Heart left ventricle (tissue), 16 donors: ENCODE measurements around the gene HLA-DOA. TPM values are rescaled to one million over a fixed set of nuclear protein-coding genes. Genes with fewer than 3 reads are reported as not detected.

Source experiments
- ATAC-seq, 4 donors: fragments of 200-7000 bp; cut with Tn5 transposase; one replicate each; pipeline ENCODE4 v1.9.1; 2020 to 2022; ENCODE audit warnings: moderate library complexity in 4 of 4, mild to moderate bottlenecking in 3 of 4, moderate number of reproducible peaks in 1 of 4
- DNase-seq, 5 donors: peaks; one replicate each; pipeline ENCODE4 v3.0.0-alpha.2; 2020
- H3K27ac ChIP-seq, 12 donors: fragments of 200-600 bp; sonication (generic) in 4 of 12; one replicate each; pipeline versions ENCODE4 v1.5.0 to v1.8.0; 2016 to 2022; ENCODE audit warnings: mild to moderate bottlenecking in 2 of 12
- H3K27me3 ChIP-seq, 9 donors: fragments of 200-600 bp; sonication (generic) in 2 of 9; one replicate each; pipeline versions ENCODE4 v1.5.1 to v1.8.0; 2016 to 2022; ENCODE audit warnings: mild to moderate bottlenecking in 3 of 9
- H3K36me3 ChIP-seq, 9 donors: fragments of 200-600 bp; sonication (generic) in 2 of 9; one replicate each; pipeline versions ENCODE4 v1.5.0 to v1.8.0; 2018 to 2022; ENCODE audit warnings: mild to moderate bottlenecking in 2 of 9
- H3K4me1 ChIP-seq, 12 donors: fragments of 200-600 bp; sonication (generic) in 4 of 12; one replicate each; pipeline versions ENCODE4 v1.5.0 to v1.8.0; 2016 to 2022; ENCODE audit warnings: mild to moderate bottlenecking in 3 of 12
- H3K4me3 ChIP-seq, 12 donors: fragments of 200-600 bp; sonication (generic) in 4 of 12; one replicate each; pipeline versions ENCODE4 v1.5.0 to v1.8.0; 2017 to 2022; ENCODE audit warnings: mild to moderate bottlenecking in 9 of 12, moderate library complexity in 4 of 12
- H3K9me3 ChIP-seq, 12 donors: fragments of 200-600 bp; sonication (generic) in 4 of 12; one replicate each; pipeline versions ENCODE4 v1.5.0 to v1.8.0; 2016 to 2022; ENCODE audit warnings: mild to moderate bottlenecking in 1 of 12
- CTCF ChIP-seq, 12 donors: fragments of 200-600 bp; sonication (generic) in 4 of 12; IDR thresholded peaks; one replicate each; pipeline versions ENCODE4 v1.5.0 to v1.8.0; 2018 to 2022; ENCODE audit warnings: antibody characterized with exemption in 12 of 12, mild to moderate bottlenecking in 5 of 12
- POLR2A ChIP-seq, 2 donors: fragments of 450-650 bp; IDR thresholded peaks; one replicate each; pipeline ENCODE4 v1.6.1; 2017; ENCODE audit warnings: antibody characterized with exemption in 2 of 2, mild to moderate bottlenecking in 2 of 2, moderate library complexity in 2 of 2
- WGBS, 4 donors: extraction: QIAGEN DNeasy Blood & Tissue Kit in 2 of 4; methylation state at CpG; one replicate each; pipeline versions ENCODE4 v1.1.5 to v1.1.7; 2013 to 2018; 5-methylcytosine and 5-hydroxymethylcytosine counted together
- intact Hi-C, 10 donors: fragments of 100-400 bp; cut with DNase I; formaldehyde crosslinking; loops; one replicate each; pipeline versions ENCODE4 v1.11.1 to v1.14.2; 2022
- polyA plus RNA-seq, 2 donors: library from polyadenylated mRNA; stranded (reverse); fragments of 200-250 nt; gene quantifications; one replicate each; pipeline ENCODE4 v1.2.3, GENCODE V29; 2013
- total RNA-seq, 9 donors: library from RNA; depleted of rRNA in 2 of 9; stranded (reverse); fragments of >200 nt in 2 of 9; fragmentation: NEBNext Ultra II Directional in 3 of 9; extraction: Animal tissue kit (Norgen Biotek cat#: 25700) in 3 of 9; gene quantifications; one replicate each; pipeline versions ENCODE4 v1.1.0 to v1.2.4, GENCODE V29; 2016 to 2023
- donor health status: ischemic (EF 13 %, LVEDD 7.1; RV severe dilation, severe dysfunction).
- donor health status: healthy with polysubstance abuse.
- donor health status: DM: no; HTN: yes; CAD: no.
- donor health status: DM: no; HTN: no; CAD: no.
- donor health status: ischemic (EF 25% LVEDD 6.9; RV normal size, moderate dysfunction).
- donor health status: ischemic (EF 25% LVEDD 5.7; RV mildly dilated, moderate dysfunction).
- donor health status: healthy.
- donor health status: DM: yes; HTN: yes; CAD: no.
- donor health status: ischemic (EF 35%, LVEDD 5.7; RV mildly dilated, moderate dysfunction).
- donor health status: nonischemic (EF 11% LVEDD 7.7; RV severe dilation, severe dysfunction).
- donor health status: DM: yes; HTN: yes; CAD: no.
- donor health status: PGD.
- donor health status: ischemic (EF 29% LVEDD 5.4; RV normal size, mild dysfunction).
- donor health status: nonischemic (EF 23%, LVEDD 6.1; RV moderate dilation, normal function).

Gene HLA-DOA
- total and polyA plus RNA-seq, 11 donors = 0.44 to 32.4 (median 1.3) TPM

- Histone ChIP-seq H3K36me3 (no peaks in the 10 kb centered on the region), H3K27ac (peak overlapping the region in 7 of 12 donors; percentile 87 to 97 (median 92)), H3K4me3 (peak overlapping the region in 1 of 12 donors; percentile 35), H3K4me1 (peaks cover 0 to 71% (median 31%) of the 10 kb centered on the region in 12 donors), H3K27me3 (peaks cover 0 to 15% (median 0%) of the 10 kb centered on the region in 9 donors), H3K9me3 (no peaks in the 10 kb centered on the region)
- TF ChIP-seq CTCF (IDR thresholded peaks at IDR 0.05) (no peak), POLR2A (IDR thresholded peaks at IDR 0.05) (no peak)
- DNase-seq (no peak), ATAC-seq (no peak)
- WGBS, 4 donors = 62 to 70% (median 67%) methylated on average over 4 of the region's 4 CpGs
- intact Hi-C loops = loop anchor here in 6 of 10 donors (1.0 to 10.0 kb wide), 7 partner anchors 55 to 230 kb away; partner anchors contain the start of gene HLA-DPA1 (in 1 of the 6)
Measured at GRCh38 chr6:33017018-33017417, 7.6 kb upstream of the HLA-DOA start.

- peak overlapping the region in 10 of 12 donors; percentile 23 to 87 (median 50) for H3K27ac ChIP-seq
- no peak for TF ChIP-seq CTCF (IDR thresholded peaks at IDR 0.05)
- TF ChIP-seq POLR2A (IDR thresholded peaks at IDR 0.05) = no peak
- H3K27me3 ChIP-seq = peaks cover 0 to 16% (median 2%) of the 10 kb centered on the region in 9 donors
- no peak overlapping the region for H3K4me3 ChIP-seq
- no peaks in the 10 kb centered on the region for H3K36me3 ChIP-seq
- peak in 1 of 5 donors; percentile 20 for DNase-seq
- no peak for ATAC-seq
- intact Hi-C loops = loop anchor here (1.0 to 10.0 kb wide), 12 partner anchors 57 to 233 kb away; partner anchors contain the start of gene HLA-DPA1 (in 1 of the 10)
- no peaks in the 10 kb centered on the region for H3K9me3 ChIP-seq
- H3K4me1 ChIP-seq = peaks cover 0 to 67% (median 31%) of the 10 kb centered on the region in 12 donors
- 65 to 72% (median 67%) methylated on average over 11 of the region's 11 CpGs for WGBS, 4 donors
Measured at GRCh38 chr6:33015798-33016197, 6.4 kb upstream of the HLA-DOA start.

GRCh38 chr6:33014841-33015634, 5.6 kb upstream of the HLA-DOA start:
- H3K9me3 ChIP-seq = no peaks in the 10 kb centered on the region
- H3K4me1 ChIP-seq = peaks cover 0 to 60% (median 27%) of the 10 kb centered on the region in 12 donors
- no peak for TF ChIP-seq POLR2A (IDR thresholded peaks at IDR 0.05)
- peak; percentile 79 to 91 (median 83) for TF ChIP-seq CTCF (IDR thresholded peaks at IDR 0.05)
- no peaks in the 10 kb centered on the region for H3K36me3 ChIP-seq
- peak in 3 of 5 donors; percentile 23 to 62 (median 57) for DNase-seq
- H3K27me3 ChIP-seq = peaks cover 0 to 22% (median 4%) of the 10 kb centered on the region in 9 donors
- ATAC-seq = peak in 3 of 4 donors; percentile 55 to 66 (median 64)
- peak overlapping the region in 11 of 12 donors; percentile 4 to 87 (median 44) for H3K27ac ChIP-seq
- H3K4me3 ChIP-seq = peak overlapping the region in 2 of 12 donors; percentile 1 to 19
- intact Hi-C loops = loop anchor here (1.0 to 10.0 kb wide), 15 partner anchors 57 to 234 kb away; partner anchors contain the start of gene HLA-DPA1 (in 1 of the 10)
- 11 to 17% (median 14%) methylated on average over 6 of the region's 6 CpGs for WGBS, 4 donors

GRCh38 chr6:33013608-33014007, 4.2 kb upstream of the HLA-DOA start:
- no peak for TF ChIP-seq CTCF (IDR thresholded peaks at IDR 0.05)
- no peak for TF ChIP-seq POLR2A (IDR thresholded peaks at IDR 0.05)
- intact Hi-C loops = loop anchor here in 9 of 10 donors (1.0 to 10.0 kb wide), 12 partner anchors 67 to 235 kb away; no protein-coding TSS in a partner anchor
- H3K4me1 ChIP-seq = peaks cover 0 to 59% (median 16%) of the 10 kb centered on the region in 12 donors
- peak in 2 of 4 donors; percentile 25 to 46 for ATAC-seq
- no peak for DNase-seq
- no peak overlapping the region for H3K4me3 ChIP-seq
- H3K9me3 ChIP-seq = no peaks in the 10 kb centered on the region
- 37 to 47% (median 42%) methylated on average over 4 of the region's 4 CpGs for WGBS, 4 donors
- no peaks in the 10 kb centered on the region for H3K36me3 ChIP-seq
- H3K27me3 ChIP-seq = peaks cover 0 to 26% (median 4%) of the 10 kb centered on the region in 9 donors
- H3K27ac ChIP-seq = peak overlapping the region in 1 of 12 donors; percentile 51
